GM12874 (cell line): ENCODE data around the gene LMO1.
A peak's percentile ranks its signal among the peaks of the same experiment; 100 is the strongest.

Source experiments
- TF ChIP-seq, protein P1 (sequence below): IDR thresholded peaks from 2 replicates; pipeline ENCODE4 v1.5.1; 2011; ENCODE audit warnings: low read depth, mild to moderate bottlenecking, control low read depth, low read length, moderate library complexity; ENCODE audit not compliant: insufficient read depth

The LMO1 gene

DNA sequence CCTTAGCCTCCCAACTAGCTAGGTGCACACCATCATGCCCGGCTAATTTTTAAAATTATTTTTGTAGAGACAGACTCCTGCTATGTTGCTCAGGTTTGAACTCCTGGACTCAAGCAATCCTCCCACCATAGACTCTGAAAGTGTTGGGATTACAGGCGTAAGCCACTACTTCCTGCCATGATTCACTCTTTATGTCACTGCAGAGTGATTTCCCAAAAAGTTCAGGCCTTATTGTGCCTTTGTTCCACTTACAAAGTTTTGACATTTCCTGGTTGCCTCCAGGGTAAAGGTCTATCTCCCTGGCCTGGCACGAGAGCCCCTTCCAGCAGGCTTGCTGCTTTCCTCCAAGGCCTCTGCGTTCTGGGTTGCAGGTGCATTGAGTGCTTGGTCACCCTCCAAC, 50.3 kb downstream of the LMO1 start:
- TF ChIP-seq, protein P1, sequence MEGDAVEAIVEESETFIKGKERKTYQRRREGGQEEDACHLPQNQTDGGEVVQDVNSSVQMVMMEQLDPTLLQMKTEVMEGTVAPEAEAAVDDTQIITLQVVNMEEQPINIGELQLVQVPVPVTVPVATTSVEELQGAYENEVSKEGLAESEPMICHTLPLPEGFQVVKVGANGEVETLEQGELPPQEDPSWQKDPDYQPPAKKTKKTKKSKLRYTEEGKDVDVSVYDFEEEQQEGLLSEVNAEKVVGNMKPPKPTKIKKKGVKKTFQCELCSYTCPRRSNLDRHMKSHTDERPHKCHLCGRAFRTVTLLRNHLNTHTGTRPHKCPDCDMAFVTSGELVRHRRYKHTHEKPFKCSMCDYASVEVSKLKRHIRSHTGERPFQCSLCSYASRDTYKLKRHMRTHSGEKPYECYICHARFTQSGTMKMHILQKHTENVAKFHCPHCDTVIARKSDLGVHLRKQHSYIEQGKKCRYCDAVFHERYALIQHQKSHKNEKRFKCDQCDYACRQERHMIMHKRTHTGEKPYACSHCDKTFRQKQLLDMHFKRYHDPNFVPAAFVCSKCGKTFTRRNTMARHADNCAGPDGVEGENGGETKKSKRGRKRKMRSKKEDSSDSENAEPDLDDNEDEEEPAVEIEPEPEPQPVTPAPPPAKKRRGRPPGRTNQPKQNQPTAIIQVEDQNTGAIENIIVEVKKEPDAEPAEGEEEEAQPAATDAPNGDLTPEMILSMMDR: no peak

GRCh38 chr11:8209208-8209807, 54.4 kb downstream of the LMO1 start:
- TF ChIP-seq, protein P1: peak; percentile 70

DNA sequence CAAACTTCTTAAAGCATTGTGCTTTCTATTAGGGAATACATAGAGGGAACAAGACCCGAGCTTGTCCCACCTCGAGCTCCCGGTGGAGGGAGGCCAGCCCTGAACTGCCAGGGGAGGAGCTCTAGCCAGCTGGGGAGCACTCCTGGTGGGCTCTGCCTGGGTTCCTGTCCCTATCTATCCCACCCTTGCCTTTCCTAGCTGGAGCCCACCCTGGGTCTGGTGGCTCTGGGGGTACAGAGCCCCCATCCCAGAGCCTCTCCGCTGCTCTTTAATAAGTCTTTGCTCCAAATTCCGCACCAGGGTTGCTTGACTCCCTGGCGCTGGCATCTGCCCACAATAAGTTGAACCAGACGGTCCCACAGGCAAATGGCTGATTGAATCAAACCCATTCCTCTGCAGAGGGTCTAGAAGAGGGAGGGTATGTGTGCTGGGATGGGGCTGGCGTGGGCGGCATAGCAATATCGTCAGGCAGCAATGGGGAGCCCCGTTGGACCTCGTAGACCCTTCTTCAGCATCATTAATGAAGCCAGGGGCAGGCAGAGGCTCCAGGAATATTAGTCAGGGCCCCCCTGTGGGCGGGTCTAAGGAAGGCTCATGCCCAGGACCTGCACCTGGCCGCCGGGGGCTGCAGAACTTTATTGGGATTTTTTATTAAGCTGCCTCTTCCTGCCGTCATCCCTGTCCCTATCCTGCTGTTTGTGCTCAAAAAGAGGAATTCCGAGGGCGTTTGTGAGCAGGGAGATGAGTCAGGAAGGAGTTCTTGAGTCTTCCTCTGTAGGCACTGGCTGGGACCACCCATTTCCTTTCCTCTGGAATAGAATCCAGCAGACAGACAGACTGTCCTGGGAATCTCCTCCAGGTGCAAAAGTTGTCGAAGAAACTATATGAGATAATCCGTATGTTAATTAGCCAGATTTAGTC, 56.3 kb downstream of the LMO1 start:
- TF ChIP-seq, protein P1: no peak

GRCh38 chr11:8206251-8207079, 57.2 kb downstream of the LMO1 start:
- TF ChIP-seq, protein P1: no peak

- TF ChIP-seq, protein P1: no peak
These were observed 58.1 kb downstream of the LMO1 start for GRCh38 chr11:8205566-8205965.

DNA sequence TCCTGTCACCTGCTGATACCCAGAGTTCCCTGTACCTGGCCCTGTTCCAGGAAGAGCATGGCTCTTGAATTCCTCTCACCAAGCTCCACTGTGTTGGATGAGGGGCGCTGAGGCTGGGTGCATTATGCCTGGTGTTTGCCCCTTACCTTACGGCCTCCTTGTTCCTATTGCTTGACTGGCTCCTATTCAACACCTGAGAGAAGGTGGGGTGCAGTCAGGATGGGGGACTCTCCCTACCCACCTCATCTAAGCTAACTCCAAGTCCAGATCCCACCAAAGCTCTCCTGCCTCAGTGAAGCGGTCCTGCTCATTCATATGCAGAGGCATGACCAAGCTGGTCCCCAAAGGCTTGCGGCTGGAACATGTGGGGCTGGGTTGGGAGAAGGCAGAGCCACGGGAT, 59.1 kb downstream of the LMO1 start:
- TF ChIP-seq, protein P1: no peak

GRCh38 chr11:8204025-8204424, 59.7 kb downstream of the LMO1 start:
- TF ChIP-seq, protein P1: no peak
